ENCODE measurements around the gene SEMA5A.

SEMA5A gene

DNA sequence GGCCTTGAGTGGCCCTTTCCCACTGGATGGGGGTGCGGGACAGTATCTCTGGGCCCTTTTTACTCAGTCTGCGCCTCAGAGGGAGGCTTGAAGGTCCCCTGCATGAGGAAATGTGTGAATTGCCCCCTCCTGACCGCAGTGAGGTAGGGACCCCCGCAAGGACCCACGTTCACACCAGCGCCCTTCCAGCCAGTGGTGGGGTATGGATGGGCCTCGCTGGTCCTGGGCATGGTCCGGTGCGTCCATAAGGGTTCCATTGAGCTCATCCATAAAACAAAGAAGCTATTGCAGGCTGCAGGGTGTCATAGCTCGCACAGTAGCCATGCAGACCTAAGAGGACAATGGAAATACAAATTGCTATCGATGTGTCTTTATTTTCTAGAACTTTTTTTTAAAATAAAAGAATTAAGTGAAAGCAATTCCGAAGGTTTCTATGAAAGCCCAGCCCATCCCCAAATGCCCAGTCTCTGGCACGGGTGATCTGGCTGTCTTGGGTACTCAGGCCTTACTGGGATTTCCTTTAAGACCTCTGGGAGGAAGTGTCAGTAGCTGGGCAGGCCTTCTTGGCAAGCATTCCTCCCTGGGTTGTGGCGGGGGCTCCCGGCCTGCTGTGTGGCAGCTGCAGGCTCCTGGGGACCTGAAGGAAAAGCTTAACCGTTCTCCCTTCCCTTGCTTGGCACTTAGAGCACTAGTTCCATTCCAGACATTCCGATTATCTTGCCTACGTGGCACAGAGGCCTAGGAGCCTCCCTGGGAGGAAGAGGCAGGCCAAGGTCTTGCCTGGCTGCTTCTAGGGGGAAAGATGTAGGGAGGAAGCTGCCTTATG lies 1.5 kb upstream of the SEMA5A start:
- no peak for DNase-seq

DNA sequence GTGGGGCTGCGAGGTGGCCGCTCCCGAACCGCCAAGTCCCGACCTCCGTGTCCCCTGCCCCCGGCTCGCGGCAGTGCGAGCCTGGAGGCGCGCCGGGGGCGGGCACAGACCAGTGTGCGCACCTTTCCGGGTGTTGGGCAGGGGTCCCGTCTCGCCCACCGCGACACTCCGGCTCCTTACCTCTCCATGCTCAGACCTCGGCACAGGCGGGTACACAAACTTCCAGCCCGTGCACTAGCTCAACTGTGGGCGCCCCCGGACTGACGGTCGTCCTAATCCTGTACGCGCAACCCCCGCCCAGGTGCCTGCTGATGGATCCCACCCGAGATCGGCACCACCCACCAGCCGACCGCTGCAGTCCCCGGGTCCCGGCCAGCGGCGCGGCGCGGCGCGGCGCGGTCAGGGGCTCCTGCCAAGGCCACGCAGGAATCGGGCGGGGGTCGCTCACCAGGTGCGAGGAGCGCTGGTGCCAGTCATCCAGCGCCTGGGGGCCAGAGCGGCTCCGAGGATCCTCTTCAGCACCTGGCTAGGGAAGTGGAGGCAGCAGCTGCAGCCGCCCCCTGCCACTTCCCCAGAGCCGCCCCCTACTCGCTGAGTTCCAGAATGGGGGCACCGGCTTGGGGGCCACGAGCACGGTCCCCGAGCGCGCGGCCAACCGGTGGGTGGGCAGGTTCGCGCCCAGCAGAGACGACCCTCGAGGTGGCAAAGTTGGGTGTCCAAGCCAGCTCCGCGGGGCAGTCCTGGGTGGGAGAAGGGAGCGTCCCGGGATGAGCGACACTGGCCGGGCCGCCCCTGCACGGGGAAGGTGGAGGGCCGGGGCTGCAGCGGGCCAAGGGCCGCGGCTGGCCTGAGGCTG lies 511 bp downstream of the SEMA5A start:
- DNase-seq, result no peak

DNA sequence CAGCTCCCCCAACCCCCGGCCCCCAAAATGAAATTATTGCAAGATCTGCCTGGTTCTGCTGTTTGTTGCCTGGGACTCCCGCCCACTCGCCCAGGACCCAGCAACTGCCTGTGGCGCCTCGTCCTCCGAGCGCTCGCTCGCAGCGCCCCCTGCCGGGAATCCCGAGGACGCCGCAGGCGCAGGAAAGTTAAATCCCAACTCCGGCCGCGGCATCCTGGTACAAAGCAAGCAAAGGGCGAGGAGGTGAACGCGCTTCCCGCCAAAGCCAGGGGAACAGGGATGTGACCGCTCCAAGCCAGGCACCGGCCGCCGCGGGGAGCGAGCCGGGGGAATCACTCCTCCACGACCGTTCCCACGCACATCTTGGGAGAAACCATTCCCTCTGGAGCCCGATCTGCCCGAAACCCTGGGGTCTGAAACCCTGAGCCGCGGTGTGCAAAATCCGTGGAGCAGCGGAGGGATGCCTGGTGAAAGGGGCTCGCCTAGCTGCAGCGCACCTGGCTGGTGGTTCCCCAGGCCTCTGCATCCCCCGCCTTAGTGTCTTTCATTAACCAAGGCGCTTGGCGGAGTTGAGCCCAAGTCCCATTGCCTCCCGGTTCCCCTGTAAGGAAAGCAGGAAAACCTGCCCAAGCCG lies 1.3 kb downstream of the SEMA5A start:
- DNase-seq, result peak; percentile 24

DNA sequence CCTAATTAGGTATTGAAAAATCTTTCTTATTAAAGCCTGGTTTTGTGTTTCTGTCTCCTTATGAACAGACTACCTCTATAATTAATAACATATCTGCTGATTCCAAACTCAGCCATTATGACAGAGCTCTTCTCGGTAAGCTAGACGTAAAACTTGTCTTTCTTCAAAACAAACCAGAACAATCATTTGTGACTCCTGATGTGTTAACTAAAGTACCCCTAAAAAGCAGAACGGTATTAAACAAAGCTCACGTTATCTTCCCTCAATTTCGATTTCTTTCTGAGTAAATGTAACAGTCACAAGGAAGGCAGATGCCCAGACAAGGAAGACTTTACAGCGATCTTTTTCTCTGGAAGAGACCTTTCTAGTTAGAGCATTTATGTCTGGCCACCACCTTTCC lies 1.8 kb downstream of the SEMA5A start:
- DNase-seq, result no peak

- DNase-seq, result no peak
Measured at GRCh38 chr5:9543311-9543920, 2.5 kb downstream of the SEMA5A start.

DNA sequence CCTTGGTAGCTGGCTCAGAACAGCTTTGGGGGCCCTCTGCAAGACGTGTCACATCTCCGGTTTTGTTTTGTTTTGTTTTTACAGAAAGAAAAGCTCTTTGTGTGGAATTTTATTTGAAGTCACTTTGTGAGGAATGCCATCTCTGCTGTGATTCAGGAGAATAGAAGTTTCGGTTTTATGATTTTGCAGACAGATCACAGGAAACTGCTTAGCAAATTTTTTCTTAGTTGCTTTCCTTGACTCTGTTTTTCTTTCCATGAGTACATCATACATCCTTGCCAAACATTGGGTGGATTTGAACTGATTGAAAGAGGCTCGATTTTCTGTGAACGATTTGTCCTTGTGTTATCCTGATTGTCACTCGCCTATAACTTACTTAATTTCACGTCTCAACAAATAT lies 5.1 kb downstream of the SEMA5A start:
- DNase-seq, result no peak

GRCh38 chr5:9538504-9538903 lies 7.4 kb downstream of the SEMA5A start:
- no peak for DNase-seq

DNA sequence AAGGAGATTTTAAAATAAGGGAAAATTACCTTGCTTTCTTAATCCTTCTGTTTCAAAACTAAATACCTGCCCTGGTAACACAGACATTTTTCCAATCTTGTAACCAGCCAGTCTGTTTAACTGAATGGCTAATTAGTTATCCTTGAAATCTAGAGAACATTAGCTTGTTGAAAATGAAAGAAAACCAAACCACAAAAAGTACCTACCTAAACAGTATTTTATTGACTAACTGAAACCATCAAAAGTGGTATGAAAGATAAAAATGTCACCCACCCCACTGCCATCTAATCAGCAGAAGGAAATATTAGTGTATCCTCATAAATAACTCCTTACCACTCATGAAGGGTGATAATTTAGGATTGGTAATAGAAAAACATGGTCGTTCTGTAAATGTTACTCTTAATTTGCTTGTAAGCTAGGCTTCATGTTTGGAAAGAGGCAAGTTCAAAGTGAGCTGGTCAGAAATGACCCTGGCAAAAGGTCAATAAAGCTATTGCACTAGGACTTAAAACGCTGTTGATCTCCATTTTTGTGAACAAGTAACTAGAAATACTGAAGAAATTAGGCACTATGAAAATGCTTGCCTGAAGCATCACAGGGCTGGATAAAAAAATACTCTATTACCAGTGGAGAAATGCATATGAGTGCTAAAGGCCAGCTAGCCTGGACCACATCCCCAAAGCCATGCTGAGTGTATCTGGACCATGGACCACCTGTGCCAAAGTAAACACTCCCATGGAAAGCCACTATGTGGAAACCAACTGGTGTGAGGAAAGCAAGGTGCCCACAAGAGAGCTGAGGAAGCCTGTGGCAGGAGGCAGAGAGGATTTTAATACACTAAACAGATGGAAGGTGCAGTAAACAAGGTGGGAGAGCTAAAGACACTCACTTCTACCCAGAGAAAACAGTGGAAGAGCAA lies 8.4 kb downstream of the SEMA5A start:
- no peak for DNase-seq

DNA sequence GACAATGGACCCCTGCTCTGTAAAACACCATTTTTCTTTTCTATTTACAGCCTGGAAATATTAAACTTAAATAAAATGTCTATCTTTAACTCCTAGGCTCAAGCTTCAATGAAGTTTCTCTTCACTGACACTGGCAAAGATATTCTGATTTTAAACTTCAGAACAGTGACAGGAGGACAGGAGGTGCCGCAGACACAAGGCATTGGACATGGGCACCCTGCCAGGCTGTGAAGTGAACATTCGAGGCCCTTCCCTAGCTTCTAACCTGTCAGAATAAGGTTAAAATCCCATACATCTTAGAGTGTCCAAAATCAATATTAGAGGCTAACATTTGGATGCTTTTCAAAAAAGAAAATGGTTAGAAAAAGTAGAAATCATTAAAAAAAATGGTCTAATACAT lies 9.2 kb downstream of the SEMA5A start:
- DNase-seq, result no peak

- no peak for DNase-seq
Measured at GRCh38 chr5:9534881-9535517, 10.9 kb downstream of the SEMA5A start.

- DNase-seq, result no peak
Measured at GRCh38 chr5:9533562-9534364, 12.1 kb downstream of the SEMA5A start.

- no peak for DNase-seq
Measured at GRCh38 chr5:9533096-9533495, 12.8 kb downstream of the SEMA5A start.

GRCh38 chr5:9529513-9529912 lies 16.4 kb downstream of the SEMA5A start:
- DNase-seq, result no peak

DNA sequence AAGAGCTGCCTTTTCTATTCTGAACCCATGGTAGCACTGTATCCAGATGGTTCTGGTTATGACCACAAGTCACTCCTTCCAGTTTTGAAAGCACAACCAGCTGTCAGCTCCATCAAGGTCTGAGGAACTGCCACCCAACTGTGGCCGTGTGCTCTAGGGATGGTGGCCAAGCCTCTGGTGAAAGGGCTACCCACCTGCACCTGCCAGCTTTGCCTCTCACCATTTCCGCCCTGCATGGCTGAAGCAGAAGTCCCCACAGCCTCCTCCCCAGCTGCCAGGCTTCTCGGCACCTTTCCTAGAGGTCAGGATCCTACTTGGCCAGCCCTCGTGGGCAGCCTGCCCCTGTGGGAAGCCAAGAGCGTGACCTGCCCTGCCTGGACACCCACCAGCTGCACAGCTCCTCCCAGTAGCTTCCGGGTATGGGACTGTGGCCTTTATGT lies 16.8 kb downstream of the SEMA5A start:
- DNase-seq, result no peak

DNA sequence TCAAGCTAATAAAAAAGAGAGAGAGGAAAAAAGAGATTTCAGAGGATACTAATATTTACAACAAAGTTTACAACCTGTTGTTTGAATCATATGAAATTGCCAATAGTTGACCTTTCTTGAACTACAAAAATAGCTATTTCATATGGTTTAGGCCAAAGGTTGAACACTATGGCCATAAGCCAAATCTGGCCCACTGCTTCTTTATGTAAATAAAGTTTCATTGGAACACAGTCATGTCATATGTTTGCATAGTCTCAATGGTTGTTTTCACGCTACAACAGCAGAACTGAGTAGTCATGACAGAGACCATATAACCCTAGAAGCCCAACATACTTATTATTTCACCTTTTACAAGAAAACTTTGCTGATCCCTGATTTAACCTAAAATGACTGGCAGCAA lies 20.9 kb downstream of the SEMA5A start:
- DNase-seq, result no peak

DNA sequence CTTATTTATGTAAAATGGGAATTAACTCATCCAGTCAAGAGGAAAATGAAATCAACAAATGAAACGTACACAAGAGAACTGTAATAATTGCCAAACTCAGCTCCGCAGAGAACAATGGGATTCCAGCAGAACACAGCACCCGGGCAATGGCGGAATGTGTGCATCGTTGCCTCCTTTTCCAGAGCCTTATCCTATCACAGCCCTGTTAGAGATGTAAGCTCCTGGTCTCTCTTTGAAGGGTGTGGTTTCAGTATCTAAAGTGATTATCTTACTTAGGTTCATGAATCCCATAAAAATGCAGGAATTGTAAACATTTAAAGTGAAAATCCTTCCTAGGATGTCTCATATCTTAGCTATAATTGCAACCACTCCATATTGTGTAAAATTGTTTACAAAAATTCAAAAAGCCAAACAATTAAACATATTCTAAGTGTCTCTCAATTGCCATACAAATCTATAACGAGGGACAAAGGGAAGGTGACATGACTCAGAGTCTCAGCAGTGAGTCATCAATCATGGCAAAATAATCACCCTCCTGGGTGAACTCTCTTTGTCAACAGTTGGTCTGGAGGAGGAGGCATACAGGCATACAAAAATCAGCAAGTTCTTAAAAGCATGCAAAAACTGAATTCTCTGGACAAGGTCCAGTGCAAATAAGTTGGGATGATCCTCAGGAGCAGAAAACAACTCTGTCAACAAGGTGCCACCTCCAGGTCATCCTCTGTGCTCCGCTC lies 22.6 kb downstream of the SEMA5A start:
- no peak for DNase-seq

GRCh38 chr5:9519537-9519936 lies 26.3 kb downstream of the SEMA5A start:
- DNase-seq, result no peak

- DNase-seq, result no peak
Measured at GRCh38 chr5:9516591-9516990, 29.3 kb downstream of the SEMA5A start.

- DNase-seq, result no peak
Measured at GRCh38 chr5:9515436-9515835, 30.4 kb downstream of the SEMA5A start.

GRCh38 chr5:9514968-9515367 lies 30.9 kb downstream of the SEMA5A start:
- no peak for DNase-seq

Measured in activated naive CD4-positive, alpha-beta T cell treated with anti-CD3 and anti-CD28 coated beads, Interleukin-2, amount 50 U/mL, for 16 hours (primary cell).